Measurements from ENCODE around the gene ITPK1.

Gene ITPK1

GRCh38 chr14:93017898-93018297 lies 97.8 kb downstream of the ITPK1 start:
- FAIRE-seq (no peak), DNase-seq (ENCODE audit: insufficient read length, low spot score) (no peak)
- TF ChIP-seq PAX5 (IDR thresholded peaks at IDR 0.05; ENCODE audit: insufficient read depth, low read length, severe bottlenecking) (no peak), POU2F2 (IDR thresholded peaks at IDR 0.05; ENCODE audit: low read depth, low read length) (no peak), TAF1 (IDR thresholded peaks at IDR 0.05; ENCODE audit: low read depth, low read length) (no peak), POLR2AphosphoS5 (IDR thresholded peaks at IDR 0.05; ENCODE audit: low read depth, low read length) (no peak), POLR2A (IDR thresholded peaks at IDR 0.05; ENCODE audit: low read depth, low read length) (no peak), SPI1 (IDR thresholded peaks at IDR 0.05; ENCODE audit: low read depth, low read length) (no peak)

GRCh38 chr14:93017301-93017797 lies 98.4 kb downstream of the ITPK1 start:
- DNase-seq (ENCODE audit: insufficient read length, low spot score) (no peak), FAIRE-seq (no peak)
- TF ChIP-seq POU2F2 (IDR thresholded peaks at IDR 0.05; ENCODE audit: low read depth, low read length): no peak
- TF ChIP-seq POLR2AphosphoS5 (IDR thresholded peaks at IDR 0.05; ENCODE audit: low read depth, low read length): no peak
- TF ChIP-seq PAX5 (IDR thresholded peaks at IDR 0.05; ENCODE audit: insufficient read depth, low read length, severe bottlenecking): no peak
- no peak for TF ChIP-seq SPI1 (IDR thresholded peaks at IDR 0.05; ENCODE audit: low read depth, low read length)
- TF ChIP-seq TAF1 (IDR thresholded peaks at IDR 0.05; ENCODE audit: low read depth, low read length): no peak
- no peak for TF ChIP-seq POLR2A (IDR thresholded peaks at IDR 0.05; ENCODE audit: low read depth, low read length)

- FAIRE-seq (no peak), DNase-seq (ENCODE audit: insufficient read length, low spot score) (no peak)
- TF ChIP-seq POLR2A (IDR thresholded peaks at IDR 0.05; ENCODE audit: low read depth, low read length) (no peak), POU2F2 (IDR thresholded peaks at IDR 0.05; ENCODE audit: low read depth, low read length) (no peak), POLR2AphosphoS5 (IDR thresholded peaks at IDR 0.05; ENCODE audit: low read depth, low read length) (no peak)
Observed at GRCh38 chr14:93016275-93016845, 99.4 kb downstream of the ITPK1 start.

GRCh38 chr14:93015505-93015904 lies 100.2 kb downstream of the ITPK1 start:
- TF ChIP-seq SPI1 (IDR thresholded peaks at IDR 0.05; ENCODE audit: low read depth, low read length) (no peak), POU2F2 (IDR thresholded peaks at IDR 0.05; ENCODE audit: low read depth, low read length) (no peak)
- FAIRE-seq: no peak
- no peak for DNase-seq (ENCODE audit: insufficient read length, low spot score)

GRCh38 chr14:93015064-93015463 lies 100.7 kb downstream of the ITPK1 start:
- FAIRE-seq: no peak
- no peak for DNase-seq (ENCODE audit: insufficient read length, low spot score)
- no peak for TF ChIP-seq POLR2AphosphoS5 (IDR thresholded peaks at IDR 0.05; ENCODE audit: low read depth, low read length)
- TF ChIP-seq TAF1 (IDR thresholded peaks at IDR 0.05; ENCODE audit: low read depth, low read length): no peak
- no peak for TF ChIP-seq SPI1 (IDR thresholded peaks at IDR 0.05; ENCODE audit: low read depth, low read length)
- no peak for TF ChIP-seq POU2F2 (IDR thresholded peaks at IDR 0.05; ENCODE audit: low read depth, low read length)
- TF ChIP-seq PAX5 (IDR thresholded peaks at IDR 0.05; ENCODE audit: insufficient read depth, low read length, severe bottlenecking): no peak
- TF ChIP-seq POLR2A (IDR thresholded peaks at IDR 0.05; ENCODE audit: low read depth, low read length): no peak

- no peak for DNase-seq (ENCODE audit: insufficient read length, low spot score)
- no peak for FAIRE-seq
Observed at GRCh38 chr14:93014058-93015023, 101.4 kb downstream of the ITPK1 start.

GRCh38 chr14:93012951-93013719 lies 102.6 kb downstream of the ITPK1 start:
- DNase-seq (ENCODE audit: insufficient read length, low spot score) (peak; percentile 44), FAIRE-seq (no peak)

More at GRCh38 chr14:93014058-93015023, 101.4 kb downstream of the ITPK1 start:
- TF ChIP-seq TAF1 (IDR thresholded peaks at IDR 0.05; ENCODE audit: low read depth, low read length): no peak
- no peak for TF ChIP-seq PAX5 (IDR thresholded peaks at IDR 0.05; ENCODE audit: insufficient read depth, low read length, severe bottlenecking)
- TF ChIP-seq SPI1 (IDR thresholded peaks at IDR 0.05; ENCODE audit: low read depth, low read length): no peak
- no peak for TF ChIP-seq POLR2AphosphoS5 (IDR thresholded peaks at IDR 0.05; ENCODE audit: low read depth, low read length)
- no peak for TF ChIP-seq POU2F2 (IDR thresholded peaks at IDR 0.05; ENCODE audit: low read depth, low read length)
- TF ChIP-seq POLR2A (IDR thresholded peaks at IDR 0.05; ENCODE audit: low read depth, low read length): no peak

GRCh38 chr14:93012506-93012905 lies 103.2 kb downstream of the ITPK1 start:
- DNase-seq (ENCODE audit: insufficient read length, low spot score) (no peak), FAIRE-seq (no peak)
- no peak for TF ChIP-seq TAF1 (IDR thresholded peaks at IDR 0.05; ENCODE audit: low read depth, low read length)
- TF ChIP-seq POU2F2 (IDR thresholded peaks at IDR 0.05; ENCODE audit: low read depth, low read length): no peak
- TF ChIP-seq POLR2AphosphoS5 (IDR thresholded peaks at IDR 0.05; ENCODE audit: low read depth, low read length): no peak
- TF ChIP-seq SPI1 (IDR thresholded peaks at IDR 0.05; ENCODE audit: low read depth, low read length): no peak
- TF ChIP-seq POLR2A (IDR thresholded peaks at IDR 0.05; ENCODE audit: low read depth, low read length): no peak
- TF ChIP-seq PAX5 (IDR thresholded peaks at IDR 0.05; ENCODE audit: insufficient read depth, low read length, severe bottlenecking): no peak

More at GRCh38 chr14:93012951-93013719, 102.6 kb downstream of the ITPK1 start:
- TF ChIP-seq SPI1 (IDR thresholded peaks at IDR 0.05; ENCODE audit: low read depth, low read length) (peak; percentile 68), POLR2A (IDR thresholded peaks at IDR 0.05; ENCODE audit: low read depth, low read length) (no peak)

- FAIRE-seq: no peak
- TF ChIP-seq TAF1 (IDR thresholded peaks at IDR 0.05; ENCODE audit: low read depth, low read length) (no peak), POU2F2 (IDR thresholded peaks at IDR 0.05; ENCODE audit: low read depth, low read length) (no peak), POLR2AphosphoS5 (IDR thresholded peaks at IDR 0.05; ENCODE audit: low read depth, low read length) (no peak), PAX5 (IDR thresholded peaks at IDR 0.05; ENCODE audit: insufficient read depth, low read length, severe bottlenecking) (no peak), SPI1 (IDR thresholded peaks at IDR 0.05; ENCODE audit: low read depth, low read length) (no peak), POLR2A (IDR thresholded peaks at IDR 0.05; ENCODE audit: low read depth, low read length) (no peak)
- no peak for DNase-seq (ENCODE audit: insufficient read length, low spot score)
Observed at GRCh38 chr14:93011650-93012325, 103.9 kb downstream of the ITPK1 start.
